SU-DHL-6 (cell line): Measurements from ENCODE around the gene FOXO3.

Source experiments
- CTCF ChIP-seq: fragments of 200-600 bp; sonication (generic); IDR thresholded peaks from one replicate; pipeline ENCODE4 v1.5.1; 2017; ENCODE audit warnings: antibody characterized with exemption, mild to moderate bottlenecking, low read length, moderate library complexity; ENCODE audit not compliant: insufficient read depth, poor library complexity, severe bottlenecking
- EZH2phosphoT487 ChIP-seq: fragments of 200-600 bp; sonication (generic), shearing (Covaris generic); conservative IDR thresholded peaks from 2 replicates; pipeline ENCODE4 v1.6.1; 2018; ENCODE audit warnings: mild to moderate bottlenecking, antibody characterized with exemption, low read length, moderate library complexity, mixed read lengths

- TF ChIP-seq CTCF (no peak), EZH2phosphoT487 (no peak)
These were observed 37.0 kb downstream of the FOXO3 start for GRCh38 chr6:108597572-108598304.
